ENCODE data around the gene TPX2.

DNA sequence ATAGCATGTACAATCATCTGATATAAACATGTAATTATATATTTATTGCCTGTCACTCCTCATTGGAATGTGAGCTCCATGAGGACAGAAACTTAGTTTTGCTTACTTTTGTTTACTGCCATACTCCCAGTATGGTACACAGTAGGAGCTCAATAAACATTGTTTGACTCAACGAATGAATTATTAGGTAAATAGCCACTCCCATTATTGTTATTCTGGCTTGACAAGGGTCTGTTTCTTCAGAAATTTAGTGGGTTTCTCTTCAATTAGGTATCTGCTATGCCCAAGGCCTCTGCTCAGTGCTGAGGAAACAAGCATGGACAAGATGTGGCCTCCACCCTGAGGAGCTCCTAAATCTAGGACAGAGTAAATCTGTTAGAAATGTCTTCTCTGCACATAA, 22.7 kb upstream of the TPX2 start:
- TF ChIP-seq, protein P1, sequence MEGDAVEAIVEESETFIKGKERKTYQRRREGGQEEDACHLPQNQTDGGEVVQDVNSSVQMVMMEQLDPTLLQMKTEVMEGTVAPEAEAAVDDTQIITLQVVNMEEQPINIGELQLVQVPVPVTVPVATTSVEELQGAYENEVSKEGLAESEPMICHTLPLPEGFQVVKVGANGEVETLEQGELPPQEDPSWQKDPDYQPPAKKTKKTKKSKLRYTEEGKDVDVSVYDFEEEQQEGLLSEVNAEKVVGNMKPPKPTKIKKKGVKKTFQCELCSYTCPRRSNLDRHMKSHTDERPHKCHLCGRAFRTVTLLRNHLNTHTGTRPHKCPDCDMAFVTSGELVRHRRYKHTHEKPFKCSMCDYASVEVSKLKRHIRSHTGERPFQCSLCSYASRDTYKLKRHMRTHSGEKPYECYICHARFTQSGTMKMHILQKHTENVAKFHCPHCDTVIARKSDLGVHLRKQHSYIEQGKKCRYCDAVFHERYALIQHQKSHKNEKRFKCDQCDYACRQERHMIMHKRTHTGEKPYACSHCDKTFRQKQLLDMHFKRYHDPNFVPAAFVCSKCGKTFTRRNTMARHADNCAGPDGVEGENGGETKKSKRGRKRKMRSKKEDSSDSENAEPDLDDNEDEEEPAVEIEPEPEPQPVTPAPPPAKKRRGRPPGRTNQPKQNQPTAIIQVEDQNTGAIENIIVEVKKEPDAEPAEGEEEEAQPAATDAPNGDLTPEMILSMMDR (IDR thresholded peaks at IDR 0.05): no peak
- no peak for TF ChIP-seq POLR2AphosphoS5 (IDR thresholded peaks at IDR 0.05)
